HG02884 (cell line): ENCODE measurements around the gene GARIN5B.
"Not testable (repeated sequence)": the region's sequence is repeated elsewhere in the genome, so short reads cannot be mapped to it uniquely, and the experiment has no call there.

Experiments used
- ATAC-seq: cut with Tn5 transposase; IDR thresholded peaks from one replicate; pipeline ENCODE4 v1.9.1; 2021; ENCODE audit warnings: mild to moderate bottlenecking, moderate library complexity; ENCODE audit not compliant: unreplicated experiment

Gene GARIN5B

DNA sequence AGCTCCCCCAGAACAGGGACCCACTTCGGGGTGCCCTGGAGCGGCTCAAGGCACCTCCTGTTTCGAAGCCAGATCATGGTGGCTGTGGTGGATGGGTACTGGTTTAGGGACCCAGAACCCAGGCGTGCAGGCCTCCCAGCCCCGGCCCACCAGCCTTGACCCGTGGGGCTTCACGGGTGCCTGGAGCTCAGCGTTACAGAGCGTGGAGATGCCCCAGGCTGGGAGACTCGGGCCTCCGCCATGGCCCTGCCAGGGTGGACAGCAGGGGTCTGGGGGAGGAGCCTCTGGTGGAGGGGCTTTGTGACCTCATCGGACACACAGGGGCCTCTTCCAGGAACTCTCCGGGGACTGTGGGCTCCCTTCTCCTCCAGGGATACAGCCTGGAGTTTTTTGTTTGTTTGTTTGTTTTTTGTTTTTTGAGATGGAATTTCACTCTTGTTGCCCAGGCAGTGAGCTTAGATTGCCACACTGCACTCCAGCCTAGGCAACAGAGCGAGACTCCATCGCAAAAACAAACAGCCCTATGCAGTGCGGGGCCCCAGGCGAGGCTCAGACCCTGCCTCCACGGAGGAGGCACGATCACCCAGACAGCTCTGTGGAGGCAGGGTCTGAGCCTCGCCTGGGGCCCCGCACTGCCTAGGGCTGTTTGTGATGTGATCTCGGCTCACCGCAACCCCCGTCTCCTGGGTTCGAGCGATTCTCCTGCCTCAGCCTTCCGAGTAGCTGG is at the start of gene GARIN5B:
GARIN5B (minus strand) TSS at position 271 of the 727 bp plus-strand sequence; CDS start at position 77, 194 bp downstream.
- ATAC-seq, result no peak

DNA sequence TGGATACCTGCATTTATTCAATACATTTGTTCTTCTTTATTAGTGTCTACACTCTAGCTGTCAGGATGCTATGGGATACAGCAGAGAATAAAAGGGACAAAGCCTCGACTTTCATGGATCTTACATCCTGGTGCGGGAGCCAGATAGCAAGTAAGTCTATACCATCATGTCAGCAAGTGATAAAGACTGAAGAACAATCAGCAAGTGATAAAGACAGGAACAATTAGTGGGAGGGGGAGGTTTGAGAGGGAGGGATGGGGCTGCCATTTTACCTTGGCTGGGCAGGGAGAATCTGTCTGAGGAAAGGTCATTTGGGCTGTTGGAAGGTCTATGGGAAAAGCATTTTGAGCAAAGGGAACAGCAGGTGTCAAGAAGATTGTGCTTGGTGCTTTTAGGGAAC is 47.1 kb upstream of the GARIN5B start:
- ATAC-seq, result no peak

DNA sequence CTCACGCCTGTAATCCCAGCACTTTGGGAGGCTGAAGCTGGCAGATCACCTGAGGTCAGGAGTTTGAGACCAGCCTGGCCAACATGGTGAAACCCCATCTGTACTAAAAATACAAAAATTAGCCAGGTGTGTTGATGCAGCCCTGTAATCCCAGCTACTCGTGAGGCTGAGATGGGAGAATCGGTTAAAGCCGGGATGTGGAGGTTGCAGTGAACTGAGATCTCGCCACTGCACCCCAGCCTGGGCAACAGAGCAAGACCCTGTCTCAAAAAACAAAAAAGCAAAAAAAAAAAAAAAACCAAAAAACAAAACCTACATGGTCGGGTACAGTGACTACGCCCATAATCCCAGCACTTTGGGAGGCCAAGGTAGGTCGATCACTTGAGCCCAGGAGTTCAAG is 46.1 kb upstream of the GARIN5B start:
- not testable (repeated sequence) for ATAC-seq

DNA sequence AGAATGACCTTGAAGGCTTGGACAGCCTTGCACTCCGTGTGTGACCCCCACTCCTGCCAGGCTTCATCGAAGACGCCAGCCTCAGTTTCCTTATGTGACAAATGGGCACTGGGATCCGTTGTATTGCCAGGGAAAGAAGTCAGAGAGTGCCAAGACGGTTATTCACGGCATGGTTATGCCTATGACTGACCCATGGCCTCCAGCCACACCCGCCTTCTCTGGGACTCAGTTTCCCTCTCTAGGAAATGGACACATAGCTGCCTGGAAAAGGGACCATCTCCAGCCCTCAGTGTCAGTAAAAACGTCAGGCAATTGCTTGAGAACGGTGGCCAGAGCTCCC is 45.4 kb upstream of the GARIN5B start:
- no peak for ATAC-seq

DNA sequence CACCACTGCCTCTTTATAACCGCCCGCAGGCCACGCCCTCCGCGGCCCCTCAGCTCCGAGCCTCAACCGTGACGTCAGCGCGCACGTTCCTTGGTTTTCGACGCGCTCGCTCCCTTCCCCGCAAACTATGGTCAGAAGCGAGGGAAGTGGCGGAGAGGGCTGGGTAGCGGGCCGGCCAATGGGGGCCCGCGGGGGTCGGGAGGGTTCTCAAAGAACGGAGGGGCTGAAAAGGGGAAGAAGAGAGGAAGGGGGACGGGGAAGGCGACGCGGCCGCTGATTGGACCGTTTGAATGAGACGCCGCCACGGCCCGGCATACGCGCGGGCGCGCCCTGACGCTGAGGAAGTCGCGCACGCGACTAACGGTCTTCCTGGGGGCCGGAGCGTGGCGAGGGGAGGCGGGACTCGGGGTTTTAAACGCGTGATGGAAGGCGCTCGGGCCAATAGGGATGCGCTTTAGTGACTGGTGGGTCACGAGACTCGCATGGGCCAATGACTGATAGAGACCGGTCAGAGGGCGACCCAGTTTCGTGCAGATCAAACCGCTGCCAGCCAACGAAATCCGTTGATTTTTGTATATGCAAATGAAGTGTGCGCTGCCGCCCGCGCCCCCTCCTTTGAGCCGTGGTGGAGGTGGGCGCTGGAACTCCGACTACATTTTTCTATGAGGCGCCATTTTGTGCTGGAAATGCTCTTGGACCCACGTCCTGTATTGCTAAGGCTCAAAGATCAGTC is 44.9 kb upstream of the GARIN5B start:
- peak; percentile 78 for ATAC-seq

DNA sequence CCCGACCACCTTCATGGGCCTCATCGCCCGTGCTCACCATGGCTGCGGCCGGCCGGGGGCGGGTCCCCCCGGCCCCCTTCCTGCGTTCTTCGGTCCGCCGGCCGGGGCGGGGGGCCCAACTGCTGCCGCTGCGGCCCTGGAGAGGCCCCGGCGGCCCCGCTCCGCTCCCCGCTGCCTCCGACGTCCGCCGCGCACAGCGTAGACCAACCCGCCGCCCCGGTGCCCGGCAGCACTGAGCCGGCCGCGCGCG is 44.4 kb upstream of the GARIN5B start, which contains the start of gene UBE2S:
UBE2S (minus strand) TSS at position 239 of the 250 bp plus-strand sequence; CDS start at position 40, 199 bp downstream.
- ATAC-seq, result not testable (repeated sequence)

DNA sequence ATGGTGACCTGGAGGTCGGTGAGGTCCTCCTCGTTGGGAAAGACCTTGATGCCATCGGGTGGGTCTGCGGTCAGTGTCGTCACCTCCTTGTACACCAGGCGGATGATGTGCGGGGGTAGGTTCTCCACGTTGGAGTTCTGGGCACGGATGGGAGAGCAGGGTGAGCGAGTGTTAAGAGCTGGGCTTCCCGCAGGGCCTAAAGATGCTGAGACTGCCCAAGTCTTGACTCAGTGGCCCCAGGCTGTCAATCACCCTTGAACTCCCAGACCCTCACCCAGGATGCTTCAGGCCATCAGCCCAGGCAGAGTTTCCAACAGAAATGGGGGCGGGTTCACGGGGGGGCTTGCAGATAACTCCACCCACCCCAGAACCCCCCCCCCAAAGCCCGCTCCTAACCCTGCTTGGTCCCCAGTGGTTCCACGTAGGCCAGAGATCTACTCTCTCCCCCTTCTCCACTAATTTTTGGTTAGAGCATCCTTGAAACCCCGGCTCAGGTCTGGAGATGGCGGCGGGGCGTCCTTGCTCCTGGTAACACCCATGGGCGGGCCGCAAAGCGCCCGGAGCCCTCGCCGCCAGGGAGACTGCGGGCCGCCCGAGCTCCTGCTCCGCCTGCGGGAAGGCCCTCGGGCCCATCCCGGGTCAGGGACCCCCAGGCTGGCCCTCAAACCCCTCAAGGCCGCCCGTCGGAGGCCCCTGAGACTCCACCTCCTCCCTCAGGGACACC is 43.9 kb upstream of the GARIN5B start:
- no peak for ATAC-seq

DNA sequence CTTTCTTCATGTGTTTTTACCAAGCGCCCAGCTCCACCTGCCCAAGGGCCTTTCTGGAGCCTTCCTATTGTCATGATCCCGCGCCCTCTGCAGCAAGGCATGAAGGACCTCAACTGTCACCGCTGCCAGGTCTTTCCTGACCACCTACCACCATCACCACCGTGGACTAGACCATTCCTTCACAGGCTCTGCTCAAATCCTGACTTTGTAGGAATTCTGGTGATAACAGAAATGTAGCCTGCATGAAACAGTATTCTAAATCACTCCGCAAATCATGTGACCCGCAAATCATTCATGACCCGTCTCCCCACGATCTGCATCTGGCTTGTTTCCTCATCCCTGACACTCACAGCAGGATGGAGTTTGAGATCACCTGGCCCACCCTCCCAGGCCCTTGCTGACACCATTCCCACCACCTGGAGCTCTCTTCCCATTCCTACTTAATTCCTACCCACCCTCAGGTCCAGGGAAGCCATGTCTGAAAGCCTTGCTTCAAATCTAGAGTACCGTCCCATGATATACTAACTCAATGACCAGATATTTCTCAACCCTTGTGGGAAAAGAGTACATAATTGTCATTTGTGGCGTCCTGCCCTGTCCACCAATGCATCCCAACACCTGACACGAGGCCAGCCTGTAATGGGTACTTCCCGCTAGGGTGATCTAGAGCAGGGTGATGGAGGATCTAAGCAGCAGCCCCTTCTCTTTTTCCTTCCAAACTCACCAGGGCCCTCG is 43.2 kb upstream of the GARIN5B start:
- no peak for ATAC-seq

DNA sequence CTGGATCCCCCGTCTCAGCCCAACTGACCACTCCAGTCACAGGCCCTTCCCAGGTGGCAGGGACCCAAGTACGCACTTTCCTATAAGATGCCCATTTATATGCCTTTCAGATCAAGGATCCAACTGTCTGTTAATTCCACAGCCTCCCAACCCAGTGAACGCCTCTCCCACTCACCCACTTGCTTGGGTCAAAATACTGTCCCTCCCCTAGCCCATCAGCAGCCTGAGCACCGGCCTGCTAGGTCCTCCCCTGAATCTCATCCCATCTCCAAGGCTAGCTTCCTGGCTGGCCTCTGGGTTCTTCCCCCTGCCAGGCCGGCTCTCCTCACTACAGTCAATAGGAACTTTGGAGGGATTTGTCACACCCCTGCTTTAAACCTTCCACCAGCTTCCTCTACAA is 42.6 kb upstream of the GARIN5B start:
- ATAC-seq, result no peak

DNA sequence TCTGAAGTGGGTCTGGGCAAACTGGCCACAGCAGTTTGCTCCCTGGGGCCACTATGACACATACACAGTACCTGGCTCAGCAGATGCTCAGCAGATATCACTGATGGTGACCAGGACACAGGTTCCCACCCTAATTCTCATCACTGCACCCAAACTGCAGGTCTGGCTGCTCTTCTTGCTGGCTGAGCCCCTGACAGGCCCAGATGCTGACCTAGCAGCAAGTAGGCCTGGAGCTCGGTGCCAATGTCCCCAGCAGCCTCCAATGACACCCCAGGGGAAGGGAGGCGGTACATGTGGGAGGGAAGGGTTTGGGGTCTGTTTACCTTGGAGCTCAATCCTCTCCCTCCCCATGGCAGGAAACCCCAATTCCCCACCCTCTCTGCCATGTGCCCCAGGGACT is 39.4 kb upstream of the GARIN5B start:
- ATAC-seq, result no peak

DNA sequence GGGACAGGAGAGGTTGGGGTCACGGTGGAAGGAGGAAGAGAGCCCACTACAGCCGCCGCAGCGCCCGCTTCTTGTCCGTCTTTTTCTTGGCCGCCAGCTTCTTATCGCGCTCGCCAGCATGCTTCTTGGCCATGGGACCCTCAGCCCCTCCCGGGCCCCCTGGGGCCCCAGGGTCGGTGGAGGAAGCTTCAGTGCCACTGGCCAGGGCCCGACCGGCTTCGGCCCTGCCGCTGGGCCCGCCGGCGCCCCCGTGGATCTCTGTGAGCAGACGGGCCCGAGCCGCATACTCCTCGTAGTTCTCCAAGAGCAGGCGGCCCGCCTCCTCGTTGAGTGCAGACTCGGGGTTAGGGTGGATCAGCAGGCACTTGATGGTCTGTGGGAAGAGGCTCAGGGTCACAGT is 38.3 kb upstream of the GARIN5B start:
- not testable (repeated sequence) for ATAC-seq

DNA sequence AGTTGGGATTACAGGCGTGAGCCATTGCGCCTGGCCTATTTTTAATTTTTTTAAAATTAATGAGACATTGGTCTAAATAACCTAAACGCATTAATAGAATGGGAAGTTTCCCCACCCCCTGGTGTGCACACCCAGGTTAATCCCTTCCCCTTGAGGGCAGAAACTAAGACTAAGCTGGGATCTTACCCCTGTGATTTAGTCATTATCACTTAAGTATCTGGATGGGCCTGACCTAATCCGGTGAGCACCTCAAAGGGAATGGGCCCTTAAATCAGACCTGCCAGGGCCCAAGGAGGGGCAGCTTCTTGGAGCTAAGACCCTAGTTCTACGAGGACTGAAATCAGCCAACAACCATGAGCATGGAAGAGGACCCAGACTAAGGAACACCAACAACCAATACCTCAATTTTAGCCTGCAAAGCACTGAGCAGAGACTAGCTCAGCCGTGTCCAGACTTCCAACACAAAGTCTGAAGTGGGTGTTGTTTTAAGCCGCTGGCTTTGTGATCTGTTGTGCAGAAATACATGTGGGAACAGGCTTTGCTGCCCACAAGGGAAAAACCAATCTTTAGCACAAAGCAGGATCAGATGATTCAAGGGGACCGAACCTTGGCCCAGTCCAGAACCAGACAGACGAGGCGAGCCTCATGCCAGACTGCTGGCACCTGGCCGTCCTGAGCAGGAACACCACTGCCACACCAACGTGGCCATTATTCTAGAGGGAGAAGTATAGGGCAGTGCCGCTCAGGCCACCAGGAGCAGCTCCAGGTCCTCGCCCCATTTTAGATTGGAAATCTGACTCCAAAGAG is 37.4 kb upstream of the GARIN5B start:
- no peak for ATAC-seq

DNA sequence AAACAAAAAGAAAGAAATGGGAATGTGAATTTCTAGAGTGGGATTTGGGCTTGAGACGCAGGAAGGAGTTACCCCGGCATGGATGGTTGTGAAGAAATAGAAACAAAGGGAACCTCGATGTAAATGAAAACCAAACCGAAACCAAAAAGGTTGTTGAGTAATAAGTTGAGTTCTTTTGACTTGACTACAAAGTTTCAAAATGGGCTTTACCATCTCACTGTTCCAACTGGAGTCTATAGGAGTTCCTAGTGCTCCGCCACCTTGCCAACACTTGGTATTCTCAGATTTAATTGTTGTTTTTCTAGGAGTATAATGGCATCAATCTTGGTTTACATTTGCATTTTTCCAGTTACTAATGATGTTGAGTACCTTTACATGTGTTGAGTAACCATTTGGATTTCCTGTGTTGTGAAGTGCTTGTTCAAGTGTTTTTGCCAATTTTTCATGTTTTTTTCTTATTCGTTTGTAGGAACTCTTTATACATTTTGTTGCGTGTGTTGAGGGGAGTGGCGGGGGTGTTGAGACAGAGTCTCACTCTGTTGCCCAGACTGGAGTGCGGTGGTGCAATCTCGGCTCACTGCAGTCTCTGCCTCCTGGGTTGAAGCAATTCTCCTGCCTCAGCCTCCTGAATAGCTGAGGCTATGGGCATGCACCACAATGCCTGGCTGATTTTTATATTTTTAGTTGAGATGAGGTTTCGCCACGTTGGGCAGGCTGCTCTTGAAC is 35.3 kb upstream of the GARIN5B start:
- no peak for ATAC-seq

DNA sequence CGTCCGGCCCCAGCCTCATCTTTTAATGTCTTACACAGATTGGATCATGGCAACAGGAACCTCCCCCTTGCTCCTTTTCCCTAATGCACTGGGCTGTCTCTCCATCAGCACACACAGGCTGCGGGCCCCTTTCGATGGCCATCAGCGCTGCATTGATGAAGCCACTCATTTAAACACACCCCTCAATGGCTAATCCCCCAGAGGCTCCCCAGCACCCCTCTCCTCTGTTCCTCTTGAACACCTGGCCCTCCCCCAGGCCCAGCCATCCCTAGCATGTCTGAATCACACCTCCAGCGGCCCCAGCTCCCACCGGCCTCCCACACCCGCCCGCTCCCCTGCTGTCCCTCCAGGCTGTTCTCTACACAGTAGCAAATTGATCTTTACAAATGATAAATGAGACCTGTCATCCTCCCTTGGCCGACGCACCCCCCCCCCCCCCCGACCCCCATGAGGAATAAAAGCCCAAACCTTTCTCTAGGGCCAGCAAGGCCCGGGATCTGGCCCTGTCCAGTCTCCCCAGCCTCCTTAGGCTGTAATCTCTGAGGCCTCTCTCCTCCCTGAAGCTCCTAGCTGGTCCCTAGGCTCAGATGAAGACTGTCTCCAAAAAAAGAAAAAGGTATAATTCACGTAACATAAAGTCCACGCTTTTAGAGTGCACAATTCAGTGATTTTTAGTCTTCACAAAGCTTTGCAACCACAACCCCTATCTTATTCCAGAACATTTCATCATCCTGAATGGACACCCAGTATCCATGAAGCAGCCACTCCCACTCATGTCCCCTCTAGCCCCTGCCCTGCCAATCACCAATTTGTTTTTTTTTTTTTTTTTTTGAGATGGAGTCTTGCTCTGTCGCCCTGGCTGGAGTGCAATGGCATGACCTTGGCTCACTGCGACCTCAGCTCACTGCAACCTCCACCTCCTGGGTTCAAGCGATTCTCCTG is 30.0 kb upstream of the GARIN5B start:
- ATAC-seq, result no peak

DNA sequence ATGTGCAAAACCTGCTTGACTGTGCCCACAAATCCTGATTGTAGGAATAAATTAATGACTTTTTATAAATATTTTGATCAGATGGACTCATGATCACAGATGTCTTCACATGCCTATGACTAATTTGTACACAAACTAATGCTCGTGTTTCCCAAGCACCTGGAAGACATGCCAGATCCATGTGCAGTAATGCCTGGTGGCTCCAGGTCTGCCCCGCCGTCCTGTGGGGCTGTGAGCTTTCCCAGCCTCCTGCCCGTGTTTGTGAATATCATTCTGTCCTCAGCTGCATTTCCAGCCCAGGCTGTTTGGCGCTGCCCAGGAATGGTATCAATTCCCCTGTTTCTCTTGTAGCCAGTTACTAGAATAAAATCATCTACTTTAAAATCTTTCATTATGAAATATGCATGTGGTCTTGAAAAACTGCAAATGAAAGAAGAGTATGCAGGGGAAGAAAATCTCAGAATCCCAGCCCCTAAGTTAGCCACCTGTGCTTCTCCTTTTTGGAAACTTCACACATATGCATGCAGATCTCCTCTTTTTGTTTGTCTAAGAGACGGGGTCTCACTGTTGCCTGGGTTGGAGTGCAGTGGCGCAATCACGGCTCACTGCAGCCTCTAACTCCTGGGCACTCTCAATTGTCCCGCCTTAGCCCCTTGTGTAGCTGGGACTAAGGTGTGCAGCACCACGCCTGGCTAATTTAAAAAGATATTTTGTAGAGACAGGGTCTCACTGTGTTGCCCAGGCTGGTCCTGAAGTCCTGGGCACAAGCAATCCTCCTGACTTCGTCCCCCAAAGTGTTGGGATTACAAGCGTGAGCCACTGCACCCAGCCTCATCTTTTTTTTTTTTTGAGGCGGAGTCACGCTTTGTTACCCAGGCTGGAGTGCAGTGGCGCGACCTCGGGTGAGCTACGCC is 28.9 kb upstream of the GARIN5B start:
- ATAC-seq, result no peak

DNA sequence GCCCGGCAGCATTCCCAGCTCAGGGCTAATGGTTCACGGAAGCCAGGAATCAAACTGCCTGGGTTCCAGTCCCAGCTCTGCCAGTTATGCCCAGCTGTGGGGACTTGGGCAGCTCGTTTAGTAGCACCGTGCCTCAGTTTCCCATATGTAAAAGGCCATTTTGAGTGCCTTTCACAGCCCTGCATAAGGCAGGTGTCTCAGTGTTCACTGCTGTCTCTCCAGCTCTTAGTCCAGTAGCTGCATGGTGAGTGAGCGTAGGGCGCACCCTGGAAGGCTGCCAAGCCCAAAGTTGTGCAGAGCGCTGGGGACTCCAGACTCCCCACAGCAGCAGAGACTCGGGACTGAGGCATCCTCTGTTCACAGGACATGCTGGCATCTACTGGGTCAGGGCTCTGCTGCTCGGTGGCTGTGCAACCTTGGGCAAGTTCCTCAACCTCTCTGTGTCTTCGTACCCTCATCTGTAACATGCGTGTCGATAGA is 28.2 kb upstream of the GARIN5B start:
- ATAC-seq, result no peak

DNA sequence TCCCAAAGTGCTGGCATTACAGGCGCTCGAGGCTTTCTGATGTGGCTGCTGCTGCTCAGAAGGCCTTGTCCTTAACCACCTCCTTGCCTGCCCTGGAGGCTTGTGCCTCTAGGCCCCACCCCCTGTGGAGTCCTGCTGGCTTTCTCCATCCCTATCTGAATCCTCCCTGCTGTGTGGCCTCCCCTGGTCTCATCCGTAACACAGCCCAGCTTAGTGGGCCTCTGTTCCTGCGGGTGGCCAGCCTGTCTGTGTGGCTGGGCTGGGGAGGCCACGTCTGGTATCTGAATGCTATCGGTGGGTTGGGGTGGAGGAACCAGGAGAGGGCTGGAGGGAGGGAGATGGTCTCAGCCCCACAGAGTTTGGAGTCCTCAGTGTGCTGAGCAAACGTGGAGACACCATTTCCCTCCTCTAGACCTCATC is 27.4 kb upstream of the GARIN5B start:
- ATAC-seq, result no peak
